ENCODE data around the gene SLC29A4. TPM values are rescaled to one million over a fixed set of nuclear protein-coding genes. Genes with fewer than 3 reads are reported as not detected.
A peak's percentile ranks its signal among the peaks of the same experiment; 100 is the strongest.
"Not testable (repeated sequence)": the region's sequence is repeated elsewhere in the genome, so short reads cannot be mapped to it uniquely, and the experiment has no call there.

SLC29A4 gene
- total RNA-seq, 3 donors from 2014 or later: 5.4 to 7.4 (median 5.5) TPM

- Histone ChIP-seq H3K4me1 (ENCODE audit: low read depth) (no peaks in the 10 kb centered on the region), H3K4me3 (no peak overlapping the region), H3K36me3 (ENCODE audit: low read depth) (no peaks in the 10 kb centered on the region), H3K9me3 (no peaks in the 10 kb centered on the region)
- ATAC-seq: no peak
- intact Hi-C loops (cut with DNase I, micrococcal nuclease): no loop called here
- no peak for DNase-seq
- TF ChIP-seq CTCF (IDR thresholded peaks at IDR 0.05): no peak
Observed at GRCh38 chr7:5274441-5274840, 8.3 kb upstream of the SLC29A4 start.

- peak in 2 of 3 donors; percentile 53 to 65 for DNase-seq
- H3K4me1 ChIP-seq (ENCODE audit: low read depth); H3K9me3 ChIP-seq; H3K4me3 ChIP-seq; H3K36me3 ChIP-seq (ENCODE audit: low read depth); intact Hi-C loops (cut with DNase I, micrococcal nuclease): not testable (repeated sequence)
- peak; percentile 56 for ATAC-seq
Observed at GRCh38 chr7:5274985-5275431, 7.7 kb upstream of the SLC29A4 start.

GRCh38 chr7:5275510-5275909, 7.2 kb upstream of the SLC29A4 start:
- H3K4me1 ChIP-seq (ENCODE audit: low read depth); H3K4me3 ChIP-seq; H3K9me3 ChIP-seq; intact Hi-C loops (cut with DNase I, micrococcal nuclease); H3K36me3 ChIP-seq (ENCODE audit: low read depth): not testable (repeated sequence)
- peak in 1 of 3 donors; percentile 63 for DNase-seq
- peak; percentile 30 for ATAC-seq

GRCh38 chr7:5276123-5276522, 6.6 kb upstream of the SLC29A4 start:
- intact Hi-C loops (cut with DNase I, micrococcal nuclease); DNase-seq; H3K4me3 ChIP-seq; H3K36me3 ChIP-seq (ENCODE audit: low read depth); H3K4me1 ChIP-seq (ENCODE audit: low read depth); ATAC-seq; H3K9me3 ChIP-seq: not testable (repeated sequence)

GRCh38 chr7:5276611-5277010, 6.1 kb upstream of the SLC29A4 start:
- ATAC-seq (no peak), DNase-seq (no peak)

GRCh38 chr7:5278766-5279165, 4.0 kb upstream of the SLC29A4 start:
- Histone ChIP-seq H3K9me3 (no peaks in the 10 kb centered on the region), H3K4me1 (ENCODE audit: low read depth) (peaks cover 6% of the 10 kb centered on the region), H3K4me3 (no peak overlapping the region), H3K36me3 (ENCODE audit: low read depth) (no peaks in the 10 kb centered on the region)
- intact Hi-C loops (cut with DNase I, micrococcal nuclease): no loop called here
- no peak for TF ChIP-seq CTCF (IDR thresholded peaks at IDR 0.05)
- DNase-seq: no peak
- ATAC-seq: no peak

More at GRCh38 chr7:5276611-5277010, 6.1 kb upstream of the SLC29A4 start:
- intact Hi-C loops (cut with DNase I, micrococcal nuclease): no loop called here
- Histone ChIP-seq H3K4me3 (no peak overlapping the region), H3K36me3 (ENCODE audit: low read depth) (no peaks in the 10 kb centered on the region), H3K4me1 (ENCODE audit: low read depth) (no peaks in the 10 kb centered on the region), H3K9me3 (no peaks in the 10 kb centered on the region)
- TF ChIP-seq CTCF (IDR thresholded peaks at IDR 0.05): no peak

GRCh38 chr7:5279734-5280133, 3.0 kb upstream of the SLC29A4 start:
- ATAC-seq: no peak
- no peak overlapping the region for H3K4me3 ChIP-seq
- peaks cover 13% of the 10 kb centered on the region for H3K4me1 ChIP-seq (ENCODE audit: low read depth)
- intact Hi-C loops (cut with DNase I, micrococcal nuclease): no loop called here
- no peaks in the 10 kb centered on the region for H3K9me3 ChIP-seq
- no peak for TF ChIP-seq CTCF (IDR thresholded peaks at IDR 0.05)
- no peaks in the 10 kb centered on the region for H3K36me3 ChIP-seq (ENCODE audit: low read depth)
- no peak for DNase-seq

- H3K4me3 ChIP-seq; DNase-seq; ATAC-seq; H3K36me3 ChIP-seq (ENCODE audit: low read depth); H3K9me3 ChIP-seq; intact Hi-C loops (cut with DNase I, micrococcal nuclease): not testable (repeated sequence)
- H3K4me1 ChIP-seq (ENCODE audit: low read depth): peaks cover 14% of the 10 kb centered on the region
Observed at GRCh38 chr7:5281598-5282500, 894 bp upstream of the SLC29A4 start.

All from mucosa of descending colon (tissue), 3 donors.